ENCODE data around the gene COMTD1.
A peak's percentile ranks its signal among the peaks of the same experiment; 100 is the strongest.
"Not testable (repeated sequence)": the region's sequence is repeated elsewhere in the genome, so short reads cannot be mapped to it uniquely, and the experiment has no call there.

The COMTD1 gene

GRCh38 chr10:75191821-75192568, 43.8 kb downstream of the COMTD1 start:
- no peak for DNase-seq

GRCh38 chr10:75189266-75190096, 46.3 kb downstream of the COMTD1 start:
- no peak for DNase-seq

GRCh38 chr10:75188522-75188921, 47.2 kb downstream of the COMTD1 start:
- not testable (repeated sequence) for DNase-seq

- peak; percentile 44 for DNase-seq
These were observed 47.8 kb downstream of the COMTD1 start for GRCh38 chr10:75187961-75188426.

GRCh38 chr10:75186310-75186709, 49.4 kb downstream of the COMTD1 start:
- DNase-seq, result no peak
